WTC11 (cell line): Measurements from ENCODE around the gene PDZD2.

Experiments used
- ATF2 ChIP-seq: sonication (generic); formaldehyde crosslinking; IDR thresholded peaks from 2 replicates; pipeline ENCODE4 v1.8.1; 2022; ENCODE audit warnings: low read depth, missing genetic modification reagents, borderline replicate concordance
- CREB1 ChIP-seq: sonication (generic); formaldehyde crosslinking; IDR thresholded peaks from 2 replicates; pipeline ENCODE4 v1.8.0; 2023; ENCODE audit warnings: mild to moderate bottlenecking, missing genetic modification reagents
- CREM ChIP-seq: sonication (generic); formaldehyde crosslinking; IDR thresholded peaks from 2 replicates; pipeline ENCODE4 v1.8.1; 2022; ENCODE audit warnings: mild to moderate bottlenecking, missing genetic modification reagents, moderate library complexity
- CTCF ChIP-seq: fragments of 200-600 bp; IDR thresholded peaks from 2 replicates; pipeline ENCODE4 v1.8.0; 2022; ENCODE audit warnings: antibody characterized with exemption
- E2F1 ChIP-seq: sonication (generic); formaldehyde crosslinking; IDR thresholded peaks from 2 replicates; pipeline ENCODE4 v1.8.0; 2022; ENCODE audit warnings: mild to moderate bottlenecking, missing genetic modification reagents
- IRF2 ChIP-seq: sonication (generic); formaldehyde crosslinking; IDR thresholded peaks from 2 replicates; pipeline ENCODE4 v1.8.0; 2022; ENCODE audit warnings: low read depth, missing genetic modification reagents, borderline replicate concordance
- JUN ChIP-seq: sonication (generic); formaldehyde crosslinking; IDR thresholded peaks from 2 replicates; pipeline ENCODE4 v1.8.0; 2023; ENCODE audit warnings: mild to moderate bottlenecking, missing genetic modification reagents
- MXD4 ChIP-seq: fragments of 250-450 bp; sonication (Bioruptor Pico); IDR thresholded peaks from 2 replicates; pipeline ENCODE4 v1.8.0; 2021; ENCODE audit warnings: mild to moderate bottlenecking, moderate library complexity, borderline replicate concordance
- NR1H2 ChIP-seq: sonication (generic); formaldehyde crosslinking; IDR thresholded peaks from 2 replicates; pipeline ENCODE4 v1.9.0; 2021; ENCODE audit warnings: mild to moderate bottlenecking, moderate library complexity, missing genetic modification reagents
- NR3C1 ChIP-seq: sonication (generic); formaldehyde crosslinking; conservative IDR thresholded peaks from 2 replicates; pipeline ENCODE4 v1.8.1; 2023; ENCODE audit warnings: low read depth, mild to moderate bottlenecking, missing genetic modification reagents
- TEAD4 ChIP-seq: sonication (generic); formaldehyde crosslinking; IDR thresholded peaks from 2 replicates; pipeline ENCODE4 v1.8.0; 2022; ENCODE audit warnings: mild to moderate bottlenecking, missing genetic modification reagents
- ZBTB21 ChIP-seq: sonication (generic); formaldehyde crosslinking; IDR thresholded peaks from 2 replicates; pipeline ENCODE4 v1.8.1; 2023; ENCODE audit warnings: mild to moderate bottlenecking, missing genetic modification reagents, borderline replicate concordance
- ZNF281 ChIP-seq: sonication (generic); formaldehyde crosslinking; IDR thresholded peaks from 2 replicates; pipeline ENCODE4 v1.8.0; 2023; ENCODE audit warnings: mild to moderate bottlenecking, missing genetic modification reagents
- ZNF423 ChIP-seq: fragments of 250-450 bp; sonication (Bioruptor Pico); IDR thresholded peaks from 2 replicates; pipeline ENCODE4 v2.1.2; 2022; ENCODE audit warnings: mild to moderate bottlenecking, moderate library complexity

- TF ChIP-seq CREM (CRISPR knock-in tag): no peak
- no peak for TF ChIP-seq NR1H2 (CRISPR knock-in tag)
- TF ChIP-seq NR3C1: no peak
- TF ChIP-seq CTCF: no peak
- TF ChIP-seq ZNF423 (CRISPR knock-in tag): no peak
- no peak for TF ChIP-seq JUN (CRISPR knock-in tag)
- TF ChIP-seq ZBTB21 (CRISPR knock-in tag): no peak
- no peak for TF ChIP-seq TEAD4 (CRISPR knock-in tag)
- TF ChIP-seq E2F1: no peak
- no peak for TF ChIP-seq ZNF281 (CRISPR knock-in tag)
- TF ChIP-seq IRF2: no peak
- no peak for TF ChIP-seq MXD4 (CRISPR knock-in tag)
- no peak for TF ChIP-seq CREB1 (CRISPR knock-in tag)
- no peak for TF ChIP-seq ATF2 (CRISPR knock-in tag)
Measured at GRCh38 chr5:31682851-31683250, 43.9 kb downstream of the PDZD2 start.
